Neutrophil (primary cell): ENCODE measurements around the gene PCNT.
"Not testable (repeated sequence)": the region's sequence is repeated elsewhere in the genome, so short reads cannot be mapped to it uniquely, and the experiment has no call there.

Source experiments
- H3K27ac ChIP-seq: fragments of 200-600 bp; sonication (generic); 2 replicates; pipeline ENCODE4 v1.5.1; 2016; ENCODE audit warnings: mild to moderate bottlenecking, moderate library complexity
- H3K27me3 ChIP-seq: fragments of 200-600 bp; sonication (generic); 2 replicates; pipeline ENCODE4 v1.6.0; 2016; ENCODE audit warnings: mild to moderate bottlenecking
- H3K36me3 ChIP-seq: fragments of 200-600 bp; sonication (generic); 2 replicates; pipeline ENCODE4 v1.5.1; 2017
- H3K4me1 ChIP-seq, 2 experiments: fragments of 200-600 bp in 1 of 2; sonication (generic) in 1 of 2; 1 replicate in 1 of 2; 2 replicates in 1 of 2; pipeline versions ENCODE4 v1.5.1 to v1.6.1; 2013 to 2016; ENCODE audit warnings: low read depth in 1 of 2, low read length in 1 of 2, mild to moderate bottlenecking in 1 of 2, moderate library complexity in 1 of 2; ENCODE audit not compliant: control insufficient read depth in 1 of 2, insufficient read depth in 1 of 2
- H3K4me3 ChIP-seq, 2 experiments: fragments of 200-600 bp in 1 of 2; sonication (generic) in 1 of 2; 1 replicate in 1 of 2; 2 replicates in 1 of 2; pipeline ENCODE4 v1.5.1; 2013 to 2016; ENCODE audit warnings: low read depth in 1 of 2, low read length in 1 of 2, mild to moderate bottlenecking in 1 of 2, moderate library complexity in 1 of 2
- H3K9me3 ChIP-seq: fragments of 200-600 bp; sonication (generic); 2 replicates; pipeline ENCODE4 v1.5.1; 2016
- CTCF ChIP-seq: fragments of 200-600 bp; sonication (generic); IDR thresholded peaks from 2 replicates; pipeline ENCODE4 v1.5.1; 2016; ENCODE audit warnings: antibody characterized with exemption

Gene PCNT

GRCh38 chr21:46401186-46401910 is 77.4 kb downstream of the PCNT start:
- TF ChIP-seq CTCF = no peak
- H3K27me3 ChIP-seq = no peaks in the 10 kb centered on the region
- H3K27ac ChIP-seq = no peak overlapping the region
- H3K4me3 ChIP-seq = no peak overlapping the region
- no peaks in the 10 kb centered on the region for H3K4me1 ChIP-seq
- H3K36me3 ChIP-seq = peaks cover 54% of the 10 kb centered on the region
- no peaks in the 10 kb centered on the region for H3K9me3 ChIP-seq

- H3K4me3 ChIP-seq = no peak overlapping the region
- no peaks in the 10 kb centered on the region for H3K9me3 ChIP-seq
- H3K36me3 ChIP-seq = peaks cover 45% of the 10 kb centered on the region
- H3K27ac ChIP-seq = no peak overlapping the region
- TF ChIP-seq CTCF = no peak
- H3K27me3 ChIP-seq = no peaks in the 10 kb centered on the region
- H3K4me1 ChIP-seq = no peaks in the 10 kb centered on the region
Observed at GRCh38 chr21:46402421-46402820, 78.5 kb downstream of the PCNT start.

GRCh38 chr21:46403234-46403811 is 79.4 kb downstream of the PCNT start:
- H3K9me3 ChIP-seq, H3K4me3 ChIP-seq, H3K4me1 ChIP-seq, H3K27ac ChIP-seq, H3K27me3 ChIP-seq: not testable (repeated sequence)
- peaks cover 36% of the 10 kb centered on the region for H3K36me3 ChIP-seq

GRCh38 chr21:46404306-46404705 is 80.3 kb downstream of the PCNT start:
- H3K27ac ChIP-seq = no peak overlapping the region

GRCh38 chr21:46406001-46406400 is 82.0 kb downstream of the PCNT start:
- H3K9me3 ChIP-seq = no peaks in the 10 kb centered on the region
- no peak overlapping the region for H3K4me3 ChIP-seq
- H3K27me3 ChIP-seq = no peaks in the 10 kb centered on the region
- H3K4me1 ChIP-seq = no peaks in the 10 kb centered on the region
- no peak overlapping the region for H3K27ac ChIP-seq
- H3K36me3 ChIP-seq = peaks cover 49% of the 10 kb centered on the region
- no peak for TF ChIP-seq CTCF

More at GRCh38 chr21:46404306-46404705, 80.3 kb downstream of the PCNT start:
- Histone ChIP-seq H3K27me3 (no peaks in the 10 kb centered on the region), H3K4me3 (no peak overlapping the region), H3K9me3 (no peaks in the 10 kb centered on the region), H3K36me3 (peaks cover 34% of the 10 kb centered on the region), H3K4me1 (no peaks in the 10 kb centered on the region)
- no peak for TF ChIP-seq CTCF

GRCh38 chr21:46409641-46410406 is 85.9 kb downstream of the PCNT start:
- Histone ChIP-seq H3K9me3 (no peaks in the 10 kb centered on the region), H3K4me3 (no peak overlapping the region), H3K4me1 (no peaks in the 10 kb centered on the region), H3K27me3 (no peaks in the 10 kb centered on the region), H3K36me3 (peaks cover 38% of the 10 kb centered on the region), H3K27ac (no peak overlapping the region)
- no peak for TF ChIP-seq CTCF
